GM04503 (cell line): ENCODE data around the gene ADAMTSL4.
A peak's percentile ranks its signal among the peaks of the same experiment; 100 is the strongest.
"Not testable (repeated sequence)": the region's sequence is repeated elsewhere in the genome, so short reads cannot be mapped to it uniquely, and the experiment has no call there.

Experiments
- DNase-seq: peaks from one replicate; pipeline ENCODE4 v3.0.0-alpha.2; 2012; ENCODE audit warnings: low read depth

The ADAMTSL4 gene

DNA sequence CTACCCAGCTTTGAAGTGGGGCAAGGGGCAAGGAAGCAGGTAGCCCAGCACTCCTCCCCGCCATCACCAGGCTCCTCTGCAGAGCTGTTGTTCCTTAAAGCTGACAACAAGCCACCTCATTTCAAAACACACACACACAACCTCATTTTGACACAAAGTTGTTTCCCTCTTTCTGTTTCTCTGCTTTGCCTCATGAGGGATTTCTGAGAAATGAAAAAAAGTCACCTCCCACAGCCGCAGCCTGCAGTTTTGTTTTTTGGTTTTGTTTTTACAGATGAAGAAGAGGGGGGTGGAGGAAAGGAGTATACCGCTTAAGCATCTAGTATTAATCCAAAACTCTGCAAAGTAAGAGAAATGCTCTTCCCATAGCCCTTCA, 18.1 kb downstream of the ADAMTSL4 start:
- no peak for DNase-seq

DNA sequence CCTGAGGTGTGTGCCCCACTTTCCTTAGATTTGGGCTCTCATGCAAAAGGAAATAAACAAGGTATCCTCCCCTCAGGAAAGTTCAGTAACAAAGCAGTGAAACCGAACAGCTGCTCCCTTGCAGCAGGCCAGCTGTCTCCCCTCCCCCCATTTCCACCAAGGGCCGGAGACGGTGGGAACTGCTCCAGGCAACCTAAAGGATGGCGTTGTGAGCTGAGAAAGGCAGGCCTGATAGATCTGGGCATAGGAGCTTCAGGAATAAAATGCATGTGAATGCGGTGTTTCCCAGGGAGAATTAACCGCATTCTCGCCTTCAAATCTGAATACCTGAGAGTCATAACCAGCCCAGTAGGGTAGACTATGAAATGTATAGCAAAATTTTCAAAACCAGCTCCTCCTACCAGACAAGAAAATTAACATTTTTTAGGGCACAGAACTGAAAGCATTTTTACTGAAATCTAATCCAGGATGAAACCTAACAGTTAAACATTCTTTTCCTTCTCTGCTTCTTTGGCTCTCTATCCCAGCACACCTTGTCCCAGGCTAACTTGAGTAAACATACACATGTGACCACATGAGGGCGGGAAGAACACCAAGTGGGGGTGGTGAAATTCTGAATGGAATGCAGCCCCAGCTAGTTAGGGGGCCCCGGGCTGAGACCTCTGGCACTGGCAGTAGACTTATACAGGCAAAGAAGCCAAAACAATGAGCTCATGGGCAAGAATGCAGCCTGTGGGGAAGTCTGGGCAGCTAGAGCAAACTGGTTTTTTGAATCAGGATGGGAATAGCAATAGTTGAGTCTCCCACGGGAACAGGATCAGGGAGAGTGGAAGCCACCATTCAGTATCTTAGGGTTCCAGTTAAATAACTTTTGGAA, 18.7 kb downstream of the ADAMTSL4 start:
- peak; percentile 97 for DNase-seq

- DNase-seq: no peak
Observed at GRCh38 chr1:150568594-150568966, 19.4 kb downstream of the ADAMTSL4 start.

- DNase-seq: no peak
Observed at GRCh38 chr1:150572918-150573647, 23.9 kb downstream of the ADAMTSL4 start.

DNA sequence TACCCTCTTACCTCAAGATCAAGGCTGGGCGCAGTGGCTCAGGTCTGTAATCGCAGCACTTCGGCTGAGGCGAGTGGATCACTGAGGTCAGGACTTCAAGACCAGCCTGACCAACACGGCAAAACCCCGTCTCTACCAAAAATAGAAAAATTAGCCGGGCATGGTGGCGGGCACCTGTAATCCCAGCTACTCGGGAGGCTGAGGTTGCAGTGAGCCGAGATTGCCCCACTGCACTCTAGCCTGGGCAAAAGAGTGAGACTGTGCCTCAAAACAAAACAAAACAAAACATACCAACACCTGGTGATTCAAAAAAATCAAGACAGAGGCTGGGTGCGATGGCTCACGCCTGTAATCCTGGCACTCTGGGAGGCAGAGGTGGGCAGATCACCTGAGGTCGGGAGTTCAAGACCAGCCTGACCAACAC, 24.5 kb downstream of the ADAMTSL4 start:
- DNase-seq: not testable (repeated sequence)

DNA sequence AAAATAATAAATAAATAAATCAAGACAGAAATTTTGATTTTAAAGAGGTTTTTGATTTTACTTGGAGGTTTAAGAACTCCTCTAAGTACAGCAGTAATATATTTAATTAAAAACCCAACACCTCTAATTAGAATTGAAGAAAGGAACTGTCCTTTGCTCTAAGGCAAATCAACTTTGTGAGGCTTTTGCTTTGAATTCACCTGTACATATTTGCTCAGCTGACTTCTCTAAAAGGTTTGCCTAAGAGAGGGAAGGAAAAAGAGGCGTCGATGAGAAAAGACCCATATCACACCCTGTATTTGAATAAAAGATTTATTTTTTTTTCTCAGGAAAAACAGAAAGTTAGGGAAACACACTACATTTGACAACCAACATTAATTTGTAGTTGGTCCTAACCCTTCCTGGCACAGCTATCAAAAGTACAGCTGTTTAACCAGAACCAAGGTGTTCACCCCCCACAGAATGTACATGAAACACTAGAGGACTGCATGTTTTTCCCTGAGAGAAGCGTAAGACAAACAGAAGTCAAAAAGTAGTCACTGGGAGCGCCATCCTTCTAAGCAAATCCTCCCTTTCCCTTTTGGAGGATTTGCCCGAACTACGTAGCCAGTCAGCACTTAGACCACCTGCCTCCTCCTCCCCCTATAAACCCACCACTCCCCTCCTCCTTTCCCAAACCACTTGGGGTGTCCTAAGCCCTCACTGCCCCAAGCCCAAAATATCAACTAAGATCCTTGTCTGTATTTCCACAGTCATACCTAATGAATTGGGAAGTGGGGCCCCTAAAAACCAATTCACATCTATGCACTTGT, 25.3 kb downstream of the ADAMTSL4 start:
- DNase-seq: no peak

- DNase-seq: no peak
Observed at GRCh38 chr1:150575072-150575489, 25.9 kb downstream of the ADAMTSL4 start.

DNA sequence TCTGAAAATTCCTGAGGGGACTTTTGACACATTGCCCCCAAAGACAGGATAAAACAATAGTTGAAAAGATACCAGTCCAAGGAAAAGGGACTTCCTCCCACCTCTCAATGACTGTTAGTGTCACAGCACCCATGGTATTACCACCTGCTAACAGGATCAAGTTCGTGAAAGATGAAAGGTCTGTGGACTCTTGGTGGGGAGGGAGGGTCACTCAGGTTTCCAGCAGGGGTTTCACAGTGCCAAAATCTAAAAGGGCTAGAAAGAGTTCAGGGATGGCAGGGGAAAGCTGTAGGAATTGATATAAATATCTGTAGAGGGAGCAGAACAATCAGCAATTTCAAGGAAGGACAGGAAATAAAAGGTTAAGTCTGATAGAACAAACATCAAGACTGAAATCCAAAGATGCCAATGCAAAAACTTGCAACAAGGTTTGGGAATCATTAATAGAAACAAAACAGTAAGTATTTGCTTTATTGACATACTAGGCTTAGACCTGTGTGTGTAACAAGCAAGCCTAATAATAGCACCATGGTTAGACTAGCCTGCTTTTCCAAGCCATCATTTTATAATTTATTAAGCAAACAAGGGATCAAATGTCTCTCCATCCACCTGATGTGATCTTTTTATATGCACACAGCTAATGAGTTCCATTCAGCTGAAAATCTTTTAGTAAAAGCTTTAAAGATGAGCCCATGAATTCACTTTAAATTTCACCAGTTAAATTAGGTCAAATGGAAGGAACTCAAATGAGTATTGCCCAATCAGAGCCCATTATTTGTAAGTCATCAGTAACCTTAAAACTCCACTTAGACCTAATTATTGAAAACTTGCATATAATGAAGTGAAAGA, 26.5 kb downstream of the ADAMTSL4 start:
- no peak for DNase-seq

- no peak for DNase-seq
Observed at GRCh38 chr1:150576367-150576711, 27.1 kb downstream of the ADAMTSL4 start.

- DNase-seq: no peak
Observed at GRCh38 chr1:150576794-150577556, 27.8 kb downstream of the ADAMTSL4 start.

GRCh38 chr1:150577557-150578271, 28.5 kb downstream of the ADAMTSL4 start:
- DNase-seq: no peak

- DNase-seq: peak; percentile 73
Observed at GRCh38 chr1:150578272-150579109, 29.3 kb downstream of the ADAMTSL4 start.

- DNase-seq: peak; percentile 77
Observed at GRCh38 chr1:150579110-150579944, 30.1 kb downstream of the ADAMTSL4 start, which contains the start of gene MCL1. Gene MCL1 (minus strand): TSS chr1:150579610. CDS start chr1:150579530, 80 bp downstream.

DNA sequence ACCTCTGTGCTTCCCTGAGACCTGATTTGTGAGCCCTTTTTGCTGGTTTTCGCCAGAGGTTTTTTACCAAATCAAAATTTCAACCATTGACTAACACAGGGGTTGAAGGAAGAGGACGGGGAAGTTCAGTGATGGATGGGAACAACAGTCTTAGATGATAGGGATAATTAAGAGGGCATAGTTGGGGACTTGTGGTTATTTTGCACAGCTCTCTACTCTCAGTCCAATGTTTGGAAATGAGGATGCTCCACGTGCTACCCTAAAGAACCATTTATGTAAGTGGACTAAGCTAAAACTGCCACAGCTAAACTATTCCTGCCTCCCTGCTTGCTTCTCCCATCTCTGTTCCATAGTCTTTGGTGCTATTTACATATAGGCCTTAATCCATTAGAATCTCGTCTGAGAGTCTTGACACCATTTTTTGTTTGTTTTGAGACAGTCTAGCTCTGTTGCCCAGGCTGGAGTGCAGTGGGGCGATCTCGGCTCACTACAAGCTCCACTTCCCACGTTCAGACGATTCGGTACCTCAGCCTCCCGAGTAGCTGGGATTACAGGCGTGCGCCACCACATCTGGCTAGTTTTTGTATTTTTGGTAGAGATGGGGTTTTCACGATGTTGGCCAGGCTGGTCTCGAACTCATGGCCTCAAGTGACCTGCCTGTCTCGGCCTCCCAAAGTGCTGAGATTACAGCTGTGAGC, 30.9 kb downstream of the ADAMTSL4 start:
- DNase-seq: no peak

DNA sequence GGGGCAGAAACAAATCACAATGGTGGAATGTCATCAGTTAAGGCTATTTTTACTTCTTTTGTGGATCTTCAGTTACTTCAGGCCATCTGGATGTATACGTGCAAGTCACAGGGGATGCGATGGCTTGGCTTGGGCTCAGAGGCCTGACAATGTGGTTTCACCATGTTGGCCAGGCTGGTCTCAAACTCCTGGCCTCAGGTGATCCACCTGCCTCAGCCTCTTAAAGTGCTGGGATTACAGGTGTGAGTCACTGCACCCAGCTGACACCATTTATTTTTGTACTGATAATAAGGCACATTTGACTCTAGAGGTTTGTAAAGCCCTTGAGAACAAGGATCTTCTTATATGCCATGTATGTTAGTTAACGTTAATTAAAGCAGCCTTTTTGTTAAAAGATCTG, 31.8 kb downstream of the ADAMTSL4 start:
- not testable (repeated sequence) for DNase-seq

GRCh38 chr1:150581437-150581836, 32.2 kb downstream of the ADAMTSL4 start:
- DNase-seq: not testable (repeated sequence)

- not testable (repeated sequence) for DNase-seq
Observed at GRCh38 chr1:150581962-150582361, 32.8 kb downstream of the ADAMTSL4 start.
